ENCODE results near the gene SFT2D3.

The SFT2D3 gene

DNA sequence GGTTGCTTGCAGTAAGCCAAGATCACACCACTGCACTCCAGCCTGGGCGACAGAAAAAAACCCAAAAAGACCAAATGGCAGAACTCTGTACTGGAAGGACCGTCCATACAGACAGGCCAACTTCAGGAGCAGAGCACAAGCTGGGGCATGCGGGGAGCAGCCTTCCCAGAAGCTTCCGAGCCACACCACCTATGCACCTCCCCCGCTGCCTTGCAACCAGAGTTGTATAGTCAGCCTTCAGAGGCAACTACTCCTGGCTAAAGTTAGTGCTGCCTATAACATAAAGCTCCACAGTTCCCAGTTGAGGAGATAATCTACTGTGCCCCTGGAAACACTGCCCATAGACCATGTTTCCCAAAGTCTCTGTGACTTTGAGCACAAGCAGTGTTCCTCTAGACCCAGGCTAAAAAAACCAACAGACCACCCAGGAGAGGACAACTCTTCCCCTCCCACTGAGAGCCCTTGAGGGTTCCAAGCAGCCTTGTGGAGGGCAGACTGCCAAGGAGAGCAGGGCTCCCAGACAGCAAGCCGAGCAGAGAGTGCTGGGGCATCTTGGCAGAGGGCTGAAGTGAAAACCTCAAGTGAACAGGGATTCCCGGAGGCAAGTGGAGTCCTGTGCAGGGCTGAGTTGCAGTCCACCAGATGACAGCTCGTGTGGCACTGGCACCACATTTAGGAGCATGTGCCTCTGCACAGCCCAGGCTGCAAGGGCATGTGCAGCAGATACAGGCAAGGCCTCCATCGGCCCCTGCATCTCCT, 6.8 kb downstream of the SFT2D3 start:
- no peak for DNase-seq (ENCODE audit: low read depth)

DNA sequence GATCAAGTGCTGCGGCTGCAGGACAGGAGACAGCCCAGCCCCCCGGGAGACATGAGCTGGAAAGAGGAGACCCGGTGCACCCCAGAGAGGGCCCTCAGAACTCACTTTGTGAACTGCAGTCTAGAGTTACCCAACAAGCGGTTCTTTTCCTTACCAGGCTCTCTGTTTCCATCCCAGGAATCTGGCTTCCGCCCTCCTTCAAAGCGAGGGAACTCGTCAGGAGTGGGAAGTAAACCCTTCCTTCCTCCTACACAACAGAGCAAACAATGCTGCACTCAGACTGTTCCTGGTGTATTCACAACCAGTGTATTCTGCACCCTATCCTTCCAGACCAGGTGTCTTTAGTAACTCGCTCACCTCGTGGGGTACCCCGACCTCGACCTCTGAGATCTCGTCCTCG, 8.0 kb downstream of the SFT2D3 start:
- DNase-seq (ENCODE audit: low read depth), result no peak

DNA sequence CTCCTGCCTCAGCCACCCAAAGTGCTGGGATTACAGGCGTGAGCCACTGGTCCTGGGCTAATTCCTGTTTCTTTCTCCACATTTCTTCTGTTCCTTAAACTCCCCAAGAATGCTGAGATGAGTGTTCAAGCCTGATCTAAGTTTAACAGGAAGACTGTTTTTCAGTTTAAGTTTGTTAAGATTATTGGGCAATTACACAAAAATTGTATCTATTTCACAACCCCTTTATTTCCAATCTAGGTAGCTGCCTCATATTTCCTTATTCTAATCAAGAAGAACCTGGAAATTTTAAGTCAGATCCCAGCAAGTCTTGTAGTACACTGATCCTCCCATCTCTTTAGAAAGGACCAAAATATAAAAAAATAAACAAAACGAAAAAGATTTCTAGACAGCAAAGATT, 11.7 kb downstream of the SFT2D3 start:
- no peak for DNase-seq (ENCODE audit: low read depth)

DNA sequence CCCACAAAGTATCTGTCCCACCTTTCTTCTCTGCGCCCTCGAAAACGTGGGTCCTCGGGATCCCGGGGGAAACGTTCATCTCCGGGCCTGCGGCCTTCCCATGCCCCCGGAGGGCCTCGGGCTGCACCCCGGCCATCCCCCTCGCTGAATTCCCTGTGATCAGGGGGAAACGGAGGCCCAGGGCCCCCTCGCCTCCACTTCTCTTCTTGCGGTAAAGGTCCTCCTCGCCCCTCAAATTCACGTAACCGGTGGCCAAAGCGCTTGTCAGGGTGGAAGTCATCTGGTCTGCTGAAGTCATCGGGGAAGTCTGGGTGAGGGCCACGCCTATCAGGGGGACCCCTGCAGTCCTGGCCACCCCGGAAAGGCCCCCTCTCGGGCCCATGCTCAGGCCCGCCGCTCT, 12.3 kb downstream of the SFT2D3 start:
- DNase-seq (ENCODE audit: low read depth), result no peak

DNA sequence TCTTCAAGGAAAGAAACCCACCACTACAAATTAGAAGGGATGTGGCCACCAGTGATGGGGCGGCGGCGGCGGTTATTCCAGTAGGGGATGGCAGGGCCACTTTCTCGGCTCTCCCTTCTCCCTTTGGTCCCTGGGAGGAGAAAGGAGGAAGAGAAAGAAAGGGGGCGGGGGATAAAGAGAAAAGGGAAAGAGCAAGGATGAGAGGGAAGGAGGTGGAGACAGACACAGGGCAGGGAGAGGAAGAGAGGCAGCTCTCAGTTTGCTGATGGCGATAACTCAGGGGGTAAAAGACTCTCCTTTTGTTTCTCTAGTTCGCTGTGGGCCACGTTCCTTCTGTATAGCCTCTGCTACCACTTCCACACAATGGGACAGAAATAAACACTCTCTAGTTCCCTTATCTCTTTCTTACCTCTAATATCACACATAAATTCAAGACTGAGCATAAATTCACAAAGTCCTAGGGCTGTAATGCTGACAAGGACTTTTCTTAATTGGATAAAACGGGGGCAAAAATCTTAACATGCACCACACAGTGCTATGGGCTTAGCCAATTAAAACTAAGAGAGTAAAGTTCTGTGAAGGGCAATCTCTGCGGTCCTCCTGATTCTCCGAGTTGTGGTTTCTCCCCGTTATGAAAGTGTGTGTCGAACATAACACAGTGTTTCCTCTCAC, 14.6 kb downstream of the SFT2D3 start:
- no peak for DNase-seq (ENCODE audit: low read depth)

DNA sequence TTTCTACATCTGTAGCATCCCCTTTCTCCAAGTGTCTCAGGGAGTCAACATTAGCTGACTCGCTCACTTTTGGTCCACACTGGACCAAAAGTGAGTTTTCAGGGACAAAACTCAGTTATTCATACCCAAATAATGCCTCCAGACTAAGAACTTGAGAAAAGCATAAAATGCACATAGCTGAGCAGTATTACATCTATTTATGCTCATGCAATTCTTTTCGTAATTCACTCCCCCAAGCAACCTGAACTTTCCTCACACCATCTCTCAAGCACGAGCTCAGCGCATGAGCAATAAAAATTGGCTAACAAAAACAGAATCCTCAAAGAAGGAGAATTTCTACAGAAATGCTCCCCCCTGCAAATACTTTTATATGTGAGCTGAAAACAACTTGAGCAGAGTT, 17.0 kb downstream of the SFT2D3 start:
- DNase-seq (ENCODE audit: low read depth), result no peak

DNA sequence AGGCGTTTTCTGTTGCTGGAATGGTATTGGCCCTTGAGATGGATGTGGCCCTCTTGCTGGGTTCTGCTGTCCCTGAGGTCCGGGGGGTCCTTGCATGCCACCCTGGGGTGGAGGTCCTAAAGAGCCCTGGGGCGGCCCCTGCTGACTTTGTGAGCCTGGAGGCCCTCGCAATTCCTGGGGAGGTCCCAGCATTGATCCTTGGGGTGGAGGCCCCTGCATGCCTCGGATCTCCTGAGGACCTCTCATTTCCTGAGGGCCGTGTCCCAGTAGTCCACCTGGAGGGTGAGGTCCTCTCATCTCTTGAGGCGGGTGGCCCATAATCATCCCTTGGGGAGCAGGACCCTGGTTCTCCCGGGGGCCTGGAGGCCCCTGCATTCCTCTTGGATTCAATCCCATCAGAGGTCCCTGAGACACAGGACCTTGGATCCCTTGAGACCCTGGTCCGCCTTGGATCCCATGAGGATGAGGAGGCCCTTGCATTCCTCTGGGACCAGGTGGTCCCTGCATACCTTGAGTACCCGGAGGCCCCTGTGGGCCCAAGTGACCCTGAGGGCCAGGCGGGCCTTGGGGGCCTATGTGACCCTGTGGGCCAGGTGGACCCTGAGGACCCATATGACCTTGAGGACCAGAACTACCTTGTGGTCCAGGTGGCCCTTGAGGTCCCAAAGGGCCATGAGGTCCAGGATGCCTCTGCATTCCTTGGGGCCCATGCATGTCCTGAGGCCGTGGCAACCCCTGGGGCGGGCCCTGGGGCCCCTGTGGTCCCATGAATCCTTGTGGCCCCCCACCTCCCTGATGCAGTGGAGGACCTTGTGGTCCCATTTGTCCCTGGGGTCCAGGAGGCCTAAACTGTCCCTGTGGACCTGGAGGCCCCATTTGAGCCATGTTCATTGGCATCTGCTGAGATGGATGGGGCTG, 18.3 kb downstream of the SFT2D3 start:
- DNase-seq (ENCODE audit: low read depth), result no peak

DNA sequence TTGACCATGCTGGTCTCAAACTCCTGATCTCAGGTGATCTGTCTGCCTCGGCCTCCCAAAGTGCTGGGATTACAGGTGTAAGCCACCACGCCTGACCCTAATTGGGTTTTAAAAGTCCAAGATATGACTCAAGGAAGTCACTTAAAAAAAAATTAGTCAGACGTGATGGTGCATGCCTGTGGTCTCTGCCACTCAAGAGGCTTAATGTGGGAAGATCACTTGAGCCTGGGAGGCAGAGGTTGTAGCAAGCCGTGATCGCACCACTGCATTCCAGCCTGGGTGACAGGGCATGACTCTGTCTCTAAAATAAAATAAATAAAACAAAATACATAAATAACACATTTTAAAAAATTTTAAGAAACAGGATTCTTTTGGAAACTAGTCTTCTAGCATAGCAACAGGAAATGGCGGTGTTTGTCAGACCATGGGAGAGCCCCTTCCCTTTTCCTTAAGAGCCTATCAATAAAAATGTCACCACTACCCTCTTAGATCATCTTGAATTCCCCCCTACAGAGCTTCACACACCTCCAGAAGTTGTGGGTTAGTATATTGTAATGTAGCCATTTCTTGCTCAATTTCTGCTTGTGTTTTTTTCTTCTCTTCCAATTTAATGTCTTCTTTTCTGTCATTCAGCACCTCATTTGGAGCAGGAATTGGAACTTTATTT, 20.1 kb downstream of the SFT2D3 start:
- DNase-seq (ENCODE audit: low read depth), result no peak

DNA sequence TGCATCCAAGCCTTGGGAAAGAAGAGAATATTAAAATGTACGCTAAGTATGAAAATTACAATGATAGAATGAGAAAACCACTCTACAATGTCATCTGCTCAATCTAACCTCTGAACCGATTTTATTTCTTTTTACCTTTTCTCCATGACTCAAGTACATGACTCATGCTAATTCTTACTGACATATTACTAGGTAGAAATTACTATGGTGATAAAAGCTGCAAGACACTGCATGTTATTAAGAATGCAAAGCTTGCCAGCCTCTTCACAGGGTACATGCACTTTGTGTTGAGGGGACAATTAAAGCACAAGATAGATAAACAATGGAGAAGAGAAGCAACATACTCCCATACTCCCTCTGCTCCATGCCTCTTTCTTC, 20.7 kb downstream of the SFT2D3 start:
- DNase-seq (ENCODE audit: low read depth), result no peak

DNA sequence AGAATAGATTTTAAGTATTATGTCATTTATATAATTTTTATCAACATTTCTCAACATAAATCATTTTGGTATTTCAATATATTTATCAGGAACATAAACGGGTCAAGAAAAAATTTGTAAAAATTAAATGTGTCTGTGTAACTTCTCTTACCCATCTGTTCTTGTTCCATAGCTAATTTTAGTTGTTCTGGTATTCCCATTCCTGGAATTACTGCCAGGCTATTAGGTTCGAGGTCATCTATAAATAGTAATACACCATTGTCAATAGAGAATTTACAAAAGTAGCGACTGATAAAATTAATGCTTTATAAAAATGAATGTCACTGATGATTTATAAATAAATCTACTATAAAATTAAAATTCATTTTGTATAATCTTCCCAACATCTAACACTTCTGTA, 21.5 kb downstream of the SFT2D3 start:
- DNase-seq (ENCODE audit: low read depth), result no peak

DNA sequence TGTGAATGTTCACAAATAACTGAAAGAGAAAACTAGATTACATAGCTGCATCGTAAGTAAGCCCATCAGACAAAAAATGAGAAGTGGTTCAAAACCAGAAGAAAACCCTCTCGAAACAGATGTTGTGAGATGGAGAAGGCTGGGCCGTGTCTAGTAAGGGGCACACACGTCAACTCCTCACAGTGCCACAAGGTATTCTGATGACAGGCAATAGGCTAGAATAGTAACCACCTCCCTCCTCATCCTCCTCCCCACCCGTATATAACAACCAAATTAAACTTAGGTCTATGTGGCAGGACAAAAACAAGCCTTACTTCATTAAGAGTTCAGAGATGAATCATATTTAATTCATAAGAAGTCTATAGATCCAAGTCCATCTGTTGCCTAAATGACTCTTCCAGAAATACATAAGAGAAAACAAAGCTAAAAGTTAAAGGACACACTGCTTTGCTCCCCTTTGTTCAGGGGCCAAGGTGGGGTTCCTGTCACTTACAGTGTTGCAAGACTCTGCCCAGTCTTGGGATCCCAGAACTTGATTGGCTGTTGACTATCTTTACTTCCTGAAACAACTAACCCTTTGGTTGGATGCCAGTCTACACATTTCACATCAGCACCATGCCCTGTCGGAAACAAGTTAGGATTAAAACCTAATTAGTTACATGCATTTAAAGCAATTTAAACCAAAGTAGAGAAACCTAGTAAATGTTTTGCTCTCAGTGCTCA, 25.0 kb downstream of the SFT2D3 start:
- no peak for DNase-seq (ENCODE audit: low read depth)

DNA sequence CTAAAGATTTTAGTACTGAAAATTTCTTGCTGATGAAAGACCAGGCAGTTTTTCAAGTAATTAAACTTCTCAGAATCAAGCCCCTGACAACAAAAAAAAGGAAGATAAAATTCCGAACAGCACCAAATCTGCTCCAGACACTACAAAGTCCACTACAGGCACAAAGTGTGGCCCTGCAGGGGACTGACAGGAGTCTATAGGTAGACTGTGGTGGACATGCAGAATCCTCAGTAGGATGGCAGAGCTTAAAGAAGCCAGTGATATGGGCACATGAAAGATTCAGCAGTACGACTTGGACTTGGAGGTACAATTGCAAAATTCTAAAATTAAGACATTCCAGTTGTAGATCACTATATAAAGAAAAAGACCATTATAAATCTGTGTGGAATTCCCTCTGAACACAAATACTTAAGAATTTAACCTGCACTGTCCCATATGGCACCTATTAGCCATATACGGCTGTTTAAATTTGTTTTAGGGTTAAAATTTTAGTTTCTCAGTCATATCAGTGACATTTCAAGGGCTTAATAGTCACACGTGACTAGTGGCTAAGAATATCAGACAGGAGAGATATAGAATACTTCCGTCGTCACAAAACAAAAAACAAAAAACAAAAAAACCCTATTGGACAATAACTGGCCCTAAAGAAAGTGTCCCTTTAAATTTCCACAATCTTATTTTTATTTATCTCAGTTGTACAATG, 32.0 kb downstream of the SFT2D3 start:
- no peak for DNase-seq (ENCODE audit: low read depth)

DNA sequence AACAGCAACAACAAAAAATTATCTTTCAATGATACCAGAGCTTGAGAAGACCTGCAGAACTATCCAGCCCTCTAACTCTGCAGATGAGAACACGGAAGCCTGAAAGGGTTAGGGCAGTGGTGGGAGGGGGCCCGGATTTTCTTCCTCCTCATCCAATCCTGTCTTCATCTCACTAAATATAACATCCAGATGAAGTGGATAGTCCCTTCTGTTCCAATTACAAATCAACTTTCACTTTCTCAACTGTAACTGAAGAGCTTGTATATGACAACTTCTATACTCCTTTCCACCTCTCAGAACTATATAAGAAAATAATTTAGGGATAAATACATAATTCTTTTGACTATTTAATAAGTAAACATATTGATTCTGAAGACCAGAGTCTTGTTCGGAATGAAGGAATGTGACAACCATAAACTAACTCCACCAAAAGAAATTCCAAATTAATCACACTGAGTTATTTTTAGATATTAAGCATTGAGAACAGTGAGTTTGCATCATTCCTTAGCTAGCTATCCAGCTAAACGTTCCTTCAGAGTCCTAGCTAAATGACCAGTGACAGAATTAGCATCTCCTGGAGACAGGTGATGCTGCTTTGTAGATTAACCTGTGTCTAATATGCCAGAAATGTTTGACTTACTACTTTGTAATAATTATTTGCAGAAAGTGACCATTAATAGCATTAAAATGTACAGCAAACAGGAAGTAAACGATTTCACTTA, 32.7 kb downstream of the SFT2D3 start:
- DNase-seq (ENCODE audit: low read depth), result no peak

DNA sequence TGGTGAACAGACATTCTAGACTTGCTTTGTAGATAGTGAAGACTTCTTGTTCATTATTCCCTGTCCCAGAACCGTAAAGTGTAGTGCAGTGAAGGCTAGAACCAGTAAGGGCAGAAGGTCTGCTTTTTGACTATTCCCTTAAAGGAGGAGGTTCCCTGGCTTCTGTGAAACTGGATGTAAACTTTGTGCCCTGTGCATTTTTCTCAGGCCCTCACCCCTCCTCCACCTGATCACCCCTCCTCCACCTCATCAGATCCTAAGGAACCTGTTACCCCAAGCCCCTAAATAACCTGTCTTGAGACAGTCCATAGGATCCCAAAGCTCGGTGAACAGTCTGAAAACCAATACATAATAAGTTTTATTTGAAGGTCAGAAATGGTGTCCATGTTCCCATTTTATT, 33.7 kb downstream of the SFT2D3 start:
- DNase-seq (ENCODE audit: low read depth), result no peak

DNA sequence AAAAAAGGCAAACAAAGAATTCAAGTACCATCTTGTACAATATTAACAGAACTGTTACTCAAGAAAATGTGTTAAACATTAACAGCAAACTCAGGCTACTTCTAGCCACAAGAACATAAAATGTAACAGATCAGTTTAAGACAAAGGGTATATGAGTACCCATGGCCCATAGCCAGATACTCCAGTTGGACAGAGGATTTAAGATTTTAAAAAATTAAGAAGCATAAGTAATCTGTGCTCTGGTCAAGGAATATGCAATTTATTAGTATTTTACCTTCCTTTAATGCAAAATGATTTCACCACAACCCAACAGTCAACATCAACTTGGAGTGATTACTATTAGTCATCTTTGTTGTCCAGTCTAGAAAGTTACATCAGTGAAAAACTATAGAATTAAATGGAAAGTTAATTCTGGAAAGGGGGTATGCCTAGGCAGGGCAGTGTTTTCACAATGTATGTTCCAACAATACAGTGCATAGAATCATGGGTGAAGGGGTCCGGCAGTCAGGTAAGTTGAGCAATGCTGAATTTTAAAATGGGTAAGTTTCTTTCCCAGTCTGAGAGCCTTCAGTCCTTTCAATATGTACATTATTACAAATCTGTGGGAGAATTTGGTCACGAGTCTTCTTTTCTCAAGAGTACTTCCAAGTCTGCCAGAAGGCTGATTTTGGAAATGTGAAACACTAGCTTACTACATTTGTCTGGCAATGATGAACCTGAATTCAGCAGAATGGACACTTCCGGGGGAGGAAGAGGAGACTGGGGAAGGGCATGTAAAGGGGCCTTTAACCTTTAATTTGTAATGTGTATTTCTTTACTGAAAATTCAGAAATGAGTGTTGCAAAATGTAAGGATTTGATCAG, 34.5 kb downstream of the SFT2D3 start:
- no peak for DNase-seq (ENCODE audit: low read depth)

DNA sequence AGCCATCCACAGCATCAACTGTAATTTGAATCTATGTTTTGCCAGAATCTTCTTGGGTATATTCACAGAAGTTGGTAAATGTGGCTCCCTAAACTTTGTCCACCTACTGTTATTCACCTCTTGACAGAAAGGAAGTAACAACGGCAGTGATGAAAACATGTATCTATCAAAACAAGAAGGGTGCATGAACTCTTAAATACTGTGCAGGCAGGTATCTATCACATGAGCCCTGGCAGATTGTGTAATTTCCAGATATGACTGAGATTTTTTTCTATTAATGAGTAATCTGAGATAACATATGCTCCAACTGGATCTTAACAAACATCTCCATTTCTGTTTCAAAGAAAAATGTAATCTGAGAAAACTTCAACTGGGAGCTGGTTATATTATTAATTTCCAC, 36.6 kb downstream of the SFT2D3 start:
- DNase-seq (ENCODE audit: low read depth), result no peak

DNA sequence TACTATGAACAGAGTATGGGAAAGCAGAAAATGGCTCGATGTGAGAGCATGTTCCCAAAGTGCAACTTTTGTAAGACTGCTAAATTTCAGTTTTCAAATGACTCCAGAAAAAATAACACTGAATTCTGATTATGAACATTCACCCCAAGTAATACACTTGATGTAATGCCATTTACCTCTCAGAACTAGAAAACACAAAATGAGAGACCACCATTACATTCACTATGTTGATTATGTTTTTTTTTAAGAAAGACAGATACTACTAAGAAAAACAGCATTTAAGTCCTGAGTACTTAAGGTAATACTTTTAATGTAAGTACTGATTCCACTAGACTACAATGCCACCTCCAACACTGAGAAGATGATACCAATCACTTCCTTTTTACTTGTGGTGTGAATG, 38.5 kb downstream of the SFT2D3 start:
- no peak for DNase-seq (ENCODE audit: low read depth)

DNA sequence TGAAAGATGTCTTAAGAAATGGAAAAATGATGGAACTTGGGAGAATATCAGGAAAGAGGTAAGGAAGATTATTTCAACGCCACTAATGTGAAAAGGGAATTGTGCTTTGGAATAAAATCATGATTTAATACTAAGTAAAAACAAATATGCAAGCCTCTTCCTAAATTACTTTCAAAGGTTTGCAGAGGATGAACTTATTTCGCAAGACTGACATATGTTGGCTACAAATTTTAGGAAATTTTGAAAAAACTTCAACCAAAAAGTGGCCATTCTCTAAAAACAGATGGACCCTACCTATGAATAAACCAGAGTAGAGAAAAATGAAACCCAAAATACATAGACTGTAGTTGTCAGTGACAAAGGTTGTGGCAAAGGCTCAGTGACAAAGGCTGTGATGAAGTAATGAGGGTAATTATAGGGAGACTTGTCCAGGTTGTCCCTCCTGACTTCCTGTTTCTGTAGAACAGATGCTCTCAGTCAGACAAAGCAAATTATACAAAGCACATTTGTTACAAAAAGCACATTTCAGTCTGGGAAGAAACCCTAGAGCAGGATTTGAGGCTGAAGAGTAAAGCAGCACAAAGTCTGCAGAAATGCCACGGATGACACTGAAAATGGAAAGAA, 39.5 kb downstream of the SFT2D3 start:
- no peak for DNase-seq (ENCODE audit: low read depth)

DNA sequence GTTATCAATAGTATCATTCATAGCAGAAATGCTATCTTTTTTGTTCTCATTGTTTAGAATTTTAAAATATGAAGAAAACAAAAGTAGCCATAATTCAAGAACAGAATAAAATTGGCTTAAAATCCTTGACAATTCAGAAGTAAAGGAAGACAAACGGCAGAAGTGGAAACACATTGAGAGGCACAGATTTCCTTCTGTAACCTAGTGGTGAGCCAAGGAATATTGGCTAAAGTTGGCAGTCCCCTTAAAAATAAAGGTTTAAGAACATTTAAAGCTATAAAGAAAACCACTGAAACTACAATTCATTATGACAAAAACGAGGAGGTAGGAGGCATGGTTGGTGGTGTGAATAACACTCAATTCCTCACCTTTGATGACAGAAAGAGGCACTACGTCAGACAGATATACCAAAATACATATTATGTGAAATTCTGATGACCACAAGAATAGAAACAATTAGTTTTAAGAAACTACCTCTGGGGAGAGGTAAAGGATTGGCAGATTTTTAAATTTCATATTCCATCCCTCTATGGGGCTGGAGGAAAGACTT, 42.3 kb downstream of the SFT2D3 start:
- no peak for DNase-seq (ENCODE audit: low read depth)

Measured in stimulated activated CD8-positive, alpha-beta memory T cell treated with anti-CD3 and anti-CD28 coated beads, Interleukin-4, amount 100 ng/mL, for 24 hours (primary cell).